GM12864 (cell line): ENCODE measurements around the gene USO1.

Experiments
- DNase-seq: peaks from one replicate; pipeline ENCODE4 v3.0.0-alpha.2; 2011; ENCODE audit warnings: low read depth
- H3K4me3 ChIP-seq: 2 replicates; pipeline ENCODE4 v1.5.1; 2011; ENCODE audit warnings: mild to moderate bottlenecking, low read depth, low read length, control low read depth
- CTCF ChIP-seq: IDR thresholded peaks from 2 replicates; pipeline ENCODE4 v1.5.1; 2011; ENCODE audit warnings: low read depth, mild to moderate bottlenecking, moderate library complexity, low read length, control low read depth, inconsistent platforms; ENCODE audit errors: missing control alignments

Gene USO1

GRCh38 chr4:75820676-75821075, 96.3 kb downstream of the USO1 start:
- no peak overlapping the region for H3K4me3 ChIP-seq
- no peak for DNase-seq
- TF ChIP-seq CTCF = no peak

- no peak for DNase-seq
- TF ChIP-seq CTCF = no peak
- H3K4me3 ChIP-seq = no peak overlapping the region
Observed at GRCh38 chr4:75821216-75821615, 96.8 kb downstream of the USO1 start.

GRCh38 chr4:75821966-75822365, 97.6 kb downstream of the USO1 start:
- H3K4me3 ChIP-seq = no peak overlapping the region
- DNase-seq = no peak
- TF ChIP-seq CTCF = no peak

GRCh38 chr4:75822416-75822815, 98.0 kb downstream of the USO1 start:
- no peak overlapping the region for H3K4me3 ChIP-seq
- TF ChIP-seq CTCF = no peak
- no peak for DNase-seq

GRCh38 chr4:75823812-75824211, 99.4 kb downstream of the USO1 start:
- DNase-seq = no peak
- no peak for TF ChIP-seq CTCF
- H3K4me3 ChIP-seq = no peak overlapping the region

GRCh38 chr4:75830906-75831305, 106.5 kb downstream of the USO1 start:
- TF ChIP-seq CTCF = no peak
- H3K4me3 ChIP-seq = no peak overlapping the region
- DNase-seq = no peak

GRCh38 chr4:75831856-75832405, 107.6 kb downstream of the USO1 start:
- DNase-seq = no peak
- H3K4me3 ChIP-seq = no peak overlapping the region
- no peak for TF ChIP-seq CTCF
